HepG2 (cell line): Measurements from ENCODE around the gene ITSN2. TPM values are rescaled to one million over a fixed set of nuclear protein-coding genes. Genes with fewer than 3 reads are reported as not detected.

Source experiments
- BCLAF1 ChIP-seq: fragments of 450-650 bp; IDR thresholded peaks from 2 replicates; pipeline ENCODE4 v1.6.1; 2017; ENCODE audit warnings: mild to moderate bottlenecking
- CREB3 ChIP-seq: sonication (generic); formaldehyde crosslinking; IDR thresholded peaks from 2 replicates; pipeline ENCODE4 v1.5.0; 2020; ENCODE audit warnings: missing genetic modification reagents
- DMAP1 ChIP-seq: IDR thresholded peaks from 2 replicates; pipeline ENCODE4 v1.6.1; 2016
- EHMT2 ChIP-seq: fragments of 200-600 bp; sonication (generic); IDR thresholded peaks from 2 replicates; pipeline ENCODE4 v1.7.0; 2017; ENCODE audit warnings: antibody characterized with exemption, low read depth, low read length, borderline replicate concordance
- ETV5 ChIP-seq: IDR thresholded peaks from 2 replicates; pipeline ENCODE4 v1.6.1; 2018; ENCODE audit warnings: missing biosample characterization, missing genetic modification reagents, inconsistent platforms, borderline replicate concordance
- FOXK1 ChIP-seq: sonication (generic); formaldehyde crosslinking; IDR thresholded peaks from 2 replicates; pipeline ENCODE4 v1.4.0; 2020; ENCODE audit warnings: low read depth, missing genetic modification reagents, borderline replicate concordance
- HNRNPUL1 ChIP-seq: fragments of 200-400 bp; formaldehyde crosslinking; IDR thresholded peaks from 2 replicates; pipeline ENCODE4 v1.6.1; 2017; ENCODE audit warnings: low read depth, mild to moderate bottlenecking, low read length, moderate library complexity
- IRF1 ChIP-seq: sonication (generic); formaldehyde crosslinking; IDR thresholded peaks from 2 replicates; pipeline ENCODE4 v1.4.0; 2020; ENCODE audit warnings: low read depth, mild to moderate bottlenecking, missing genetic modification reagents
- IRF2 ChIP-seq: IDR thresholded peaks from 2 replicates; pipeline ENCODE4 v1.6.1; 2018; ENCODE audit warnings: missing genetic modification reagents, missing compliant biosample characterization
- MLX ChIP-seq: IDR thresholded peaks from 2 replicates; pipeline ENCODE4 v1.6.1; 2016
- MZF1 ChIP-seq: sonication (generic); formaldehyde crosslinking; IDR thresholded peaks from 2 replicates; pipeline ENCODE4 v1.8.1; 2023; ENCODE audit warnings: mild to moderate bottlenecking, missing genetic modification reagents, borderline replicate concordance
- NAIF1 ChIP-seq: sonication (generic); formaldehyde crosslinking; IDR thresholded peaks from 2 replicates; pipeline ENCODE4 v1.5.0; 2020; ENCODE audit warnings: mild to moderate bottlenecking, missing genetic modification reagents, borderline replicate concordance
- TAF15 ChIP-seq: fragments of 200-400 bp; formaldehyde crosslinking; IDR thresholded peaks from one replicate; pipeline ENCODE4 v1.6.1; 2018; ENCODE audit warnings: mild to moderate bottlenecking, low read depth, low read length; ENCODE audit not compliant: poor library complexity, severe bottlenecking
- TOPORS ChIP-seq: sonication (generic); formaldehyde crosslinking; IDR thresholded peaks from 2 replicates; pipeline ENCODE4 v1.8.0; 2023; ENCODE audit warnings: mild to moderate bottlenecking, missing genetic modification reagents
- TP53 ChIP-seq: sonication (generic); formaldehyde crosslinking; conservative IDR thresholded peaks from 2 replicates; pipeline ENCODE4 v1.4.0; 2020; ENCODE audit warnings: missing genetic modification reagents
- ZBTB46 ChIP-seq: sonication (generic); formaldehyde crosslinking; IDR thresholded peaks from 2 replicates; pipeline ENCODE4 v1.4.0; 2020; ENCODE audit warnings: mild to moderate bottlenecking, missing genetic modification reagents, borderline replicate concordance
- ZFP36L2 ChIP-seq: sonication (generic); formaldehyde crosslinking; IDR thresholded peaks from 2 replicates; pipeline ENCODE4 v1.4.0; 2020; ENCODE audit warnings: missing genetic modification reagents
- ZIK1 ChIP-seq: sonication (generic); formaldehyde crosslinking; IDR thresholded peaks from 2 replicates; pipeline ENCODE4 v1.5.0; 2020; ENCODE audit warnings: mild to moderate bottlenecking, low read depth, missing genetic modification reagents, borderline replicate concordance
- ZNF121 ChIP-seq: sonication (generic); formaldehyde crosslinking; IDR thresholded peaks from 2 replicates; pipeline ENCODE4 v1.5.0; 2020; ENCODE audit warnings: mild to moderate bottlenecking, missing genetic modification reagents
- ZNF33B ChIP-seq: sonication (generic); formaldehyde crosslinking; IDR thresholded peaks from 2 replicates; pipeline ENCODE4 v1.5.1; 2020; ENCODE audit warnings: mild to moderate bottlenecking, missing genetic modification reagents
- ZNF367 ChIP-seq: sonication (generic); formaldehyde crosslinking; IDR thresholded peaks from 2 replicates; pipeline ENCODE4 v1.4.0; 2020; ENCODE audit warnings: missing genetic modification reagents, borderline replicate concordance
- ZSCAN22 ChIP-seq: sonication (generic); formaldehyde crosslinking; IDR thresholded peaks from 2 replicates; pipeline ENCODE4 v1.4.0; 2020; ENCODE audit warnings: mild to moderate bottlenecking, missing genetic modification reagents
- polyA plus RNA-seq, 8 experiments: library from polyadenylated mRNA; depleted of rRNA in 3 of 8; stranded (reverse) in 7 of 8; unstranded in 1 of 8; fragments of >200 nt; fragmentation: Illumina TruSeq in 4 of 8; extraction: Trizol in 4 of 8; gene quantifications; 2 replicates each; pipeline versions ENCODE4 v1.2.1 to v1.2.3, GENCODE V29; 2011 to 2016; ENCODE audit warnings: low read depth in 4 of 8, missing spikeins in 1 of 8, mixed read lengths in 1 of 8; ENCODE audit not compliant: insufficient read depth in 1 of 8
- total RNA-seq, 5 experiments: library from RNA; depleted of rRNA; stranded (reverse); fragments of >200 nt; fragmentation: Illumina TruSeq; extraction: Trizol; gene quantifications; 2 replicates each; pipeline ENCODE4 v1.2.3, GENCODE V29; 2016; ENCODE audit warnings: low read depth in 1 of 5

ITSN2 gene
- total and polyA plus RNA-seq, 2 of the 13 experiments (the other 11 are each of a cell fraction or from before 2014, with no cell fraction given): 26.0 to 26.6 TPM

GRCh38 chr2:24399434-24400206, 39.3 kb upstream of the ITSN2 start (continued):
- TF ChIP-seq TP53 (CRISPR knock-in tag) (no peak), CREB3 (CRISPR knock-in tag) (no peak), ZFP36L2 (CRISPR knock-in tag) (no peak), ZIK1 (CRISPR knock-in tag) (no peak), MLX (CRISPR knock-in tag) (no peak), ZSCAN22 (CRISPR knock-in tag) (0 out of 2 replicates have a peak, but pooled peaks have one; percentile 84), ZNF121 (no peak), TAF15 (no peak), HNRNPUL1 (no peak), ZBTB46 (CRISPR knock-in tag) (0 out of 2 replicates have a peak, but pooled peaks have one; percentile 19), IRF2 (CRISPR knock-in tag) (no peak), ZNF33B (CRISPR knock-in tag) (no peak), DMAP1 (CRISPR knock-in tag) (0 out of 2 replicates have a peak, but pooled peaks have one; percentile 47), TOPORS (CRISPR knock-in tag) (0 out of 2 replicates have a peak, but pooled peaks have one; percentile 25), BCLAF1 (no peak), NAIF1 (0 out of 2 replicates have a peak, but pooled peaks have one; percentile 15), ZNF367 (no peak), EHMT2 (peak; percentile 83), MZF1 (CRISPR knock-in tag) (no peak), FOXK1 (CRISPR knock-in tag) (no peak), ETV5 (CRISPR knock-in tag) (0 out of 2 replicates have a peak, but pooled peaks have one; percentile 13), IRF1 (CRISPR knock-in tag) (no peak)
